Smooth muscle cell (in vitro differentiated cells): ENCODE measurements around the gene RBBP5. TPM values are rescaled to one million over a fixed set of nuclear protein-coding genes. Genes with fewer than 3 reads are reported as not detected.

Experiments used
- DNase-seq: peaks from one replicate; lab custom pipeline; 2025; ENCODE audit not compliant: unreplicated experiment; lab: John Stamatoyannopoulos, UW
- H2AFZ ChIP-seq: fragments of 200-600 bp; sonication (generic); 2 replicates; pipeline ENCODE4 v1.6.0; 2016; ENCODE audit warnings: antibody characterized with exemption, low read depth, mild to moderate bottlenecking
- H3F3A ChIP-seq: fragments of 200-600 bp; sonication (generic); 2 replicates; pipeline ENCODE4 v1.6.0; 2017; ENCODE audit warnings: antibody characterized with exemption, low read depth
- H3K27ac ChIP-seq: fragments of 200-600 bp; sonication (generic); 2 replicates; pipeline ENCODE4 v1.5.1; 2016; ENCODE audit warnings: low read depth, mild to moderate bottlenecking
- H3K27me3 ChIP-seq: fragments of 200-600 bp; sonication (generic); 2 replicates; pipeline ENCODE4 v1.6.1; 2016; ENCODE audit warnings: low read depth, mild to moderate bottlenecking
- H3K36me3 ChIP-seq: fragments of 200-600 bp; sonication (generic); 2 replicates; pipeline ENCODE4 v1.5.1; 2016; ENCODE audit warnings: low read depth
- H3K4me1 ChIP-seq: fragments of 200-600 bp; sonication (generic); 2 replicates; pipeline ENCODE4 v1.5.1; 2016; ENCODE audit warnings: low read depth
- H3K4me2 ChIP-seq: fragments of 200-600 bp; sonication (generic); 2 replicates; pipeline ENCODE4 v1.6.0; 2016; ENCODE audit warnings: mild to moderate bottlenecking
- H3K4me3 ChIP-seq: fragments of 200-600 bp; sonication (generic); 2 replicates; pipeline ENCODE4 v1.5.1; 2016; ENCODE audit warnings: mild to moderate bottlenecking
- H3K79me2 ChIP-seq: fragments of 200-600 bp; sonication (generic); 2 replicates; pipeline ENCODE4 v1.6.0; 2016; ENCODE audit warnings: low read depth, mild to moderate bottlenecking
- H3K9ac ChIP-seq: fragments of 200-600 bp; sonication (generic); 2 replicates; pipeline ENCODE4 v1.6.0; 2016; ENCODE audit warnings: low read depth
- H3K9me3 ChIP-seq: fragments of 200-600 bp; sonication (generic); replicated peaks from 2 replicates; pipeline ENCODE4 v1.5.1; 2016; ENCODE audit warnings: low read depth
- H4K20me1 ChIP-seq: fragments of 200-600 bp; sonication (generic); 2 replicates; pipeline ENCODE4 v1.6.0; 2016; ENCODE audit warnings: low read depth
- WGBS: methylation state at CpG from one replicate; pipeline ENCODE4 v1.1.7; 2016; ENCODE audit warnings: low lambda C conversion rate; 5-methylcytosine and 5-hydroxymethylcytosine counted together
- polyA plus RNA-seq: library from polyadenylated mRNA; unstranded; fragments of >200 nt; fragmentation: Nextera tagmentation; extraction: Ambion mirVana; gene quantifications from 2 replicates; pipeline ENCODE4 v1.2.1, GENCODE V29; 2016
- total RNA-seq: library from RNA; depleted of rRNA; stranded (reverse); fragments of >200 nt; gene quantifications from 2 replicates; pipeline ENCODE4 v1.2.3, GENCODE V29; 2014
- TF ChIP-seq, protein P1 (sequence below): fragments of 200-600 bp; sonication (generic); IDR thresholded peaks from 2 replicates; pipeline ENCODE4 v1.5.1; 2017; ENCODE audit warnings: borderline replicate concordance, mild to moderate bottlenecking, antibody characterized with exemption; ENCODE audit not compliant: insufficient read depth, poor library complexity, severe bottlenecking

The RBBP5 gene
- total and polyA plus RNA-seq, 2 experiments from 2014 or later: 12.8 to 18.8 TPM

DNA sequence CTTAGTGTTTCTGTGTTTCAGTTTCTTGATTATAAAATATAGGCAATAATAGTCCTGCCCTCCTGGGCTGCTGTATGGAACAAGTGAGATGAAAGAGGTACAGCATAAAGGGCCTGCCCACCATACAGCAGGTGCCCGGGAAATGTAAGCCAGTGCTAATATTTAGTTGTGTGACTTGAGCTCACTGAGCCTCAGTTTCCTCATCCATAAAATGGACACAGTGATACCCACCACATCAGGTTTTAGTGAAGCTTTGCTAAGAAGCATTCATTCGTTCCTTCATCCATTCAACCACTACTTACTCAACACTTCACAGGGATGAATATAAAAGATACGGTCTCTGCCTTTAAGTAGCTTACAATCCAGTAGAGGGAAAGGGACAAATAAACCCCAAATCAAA lies 58.9 kb downstream of the RBBP5 start:
- H3K27ac ChIP-seq: no peak overlapping the region
- H3K9ac ChIP-seq: no peak overlapping the region
- no peaks in the 10 kb centered on the region for H3K36me3 ChIP-seq
- H4K20me1 ChIP-seq: no peaks in the 10 kb centered on the region
- H3K4me3 ChIP-seq: no peak overlapping the region
- H3K79me2 ChIP-seq: no peaks in the 10 kb centered on the region
- no peaks in the 10 kb centered on the region for H3K9me3 ChIP-seq
- no peaks in the 10 kb centered on the region for H3K27me3 ChIP-seq
- TF ChIP-seq, protein P1, sequence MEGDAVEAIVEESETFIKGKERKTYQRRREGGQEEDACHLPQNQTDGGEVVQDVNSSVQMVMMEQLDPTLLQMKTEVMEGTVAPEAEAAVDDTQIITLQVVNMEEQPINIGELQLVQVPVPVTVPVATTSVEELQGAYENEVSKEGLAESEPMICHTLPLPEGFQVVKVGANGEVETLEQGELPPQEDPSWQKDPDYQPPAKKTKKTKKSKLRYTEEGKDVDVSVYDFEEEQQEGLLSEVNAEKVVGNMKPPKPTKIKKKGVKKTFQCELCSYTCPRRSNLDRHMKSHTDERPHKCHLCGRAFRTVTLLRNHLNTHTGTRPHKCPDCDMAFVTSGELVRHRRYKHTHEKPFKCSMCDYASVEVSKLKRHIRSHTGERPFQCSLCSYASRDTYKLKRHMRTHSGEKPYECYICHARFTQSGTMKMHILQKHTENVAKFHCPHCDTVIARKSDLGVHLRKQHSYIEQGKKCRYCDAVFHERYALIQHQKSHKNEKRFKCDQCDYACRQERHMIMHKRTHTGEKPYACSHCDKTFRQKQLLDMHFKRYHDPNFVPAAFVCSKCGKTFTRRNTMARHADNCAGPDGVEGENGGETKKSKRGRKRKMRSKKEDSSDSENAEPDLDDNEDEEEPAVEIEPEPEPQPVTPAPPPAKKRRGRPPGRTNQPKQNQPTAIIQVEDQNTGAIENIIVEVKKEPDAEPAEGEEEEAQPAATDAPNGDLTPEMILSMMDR: no peak
- H3F3A ChIP-seq: no peaks in the 10 kb centered on the region
- WGBS: 89% methylated on average over 3 of the region's 3 CpGs
- no peak for DNase-seq
- H2AFZ ChIP-seq: no peak overlapping the region
- no peak overlapping the region for H3K4me2 ChIP-seq
- H3K4me1 ChIP-seq: no peaks in the 10 kb centered on the region

DNA sequence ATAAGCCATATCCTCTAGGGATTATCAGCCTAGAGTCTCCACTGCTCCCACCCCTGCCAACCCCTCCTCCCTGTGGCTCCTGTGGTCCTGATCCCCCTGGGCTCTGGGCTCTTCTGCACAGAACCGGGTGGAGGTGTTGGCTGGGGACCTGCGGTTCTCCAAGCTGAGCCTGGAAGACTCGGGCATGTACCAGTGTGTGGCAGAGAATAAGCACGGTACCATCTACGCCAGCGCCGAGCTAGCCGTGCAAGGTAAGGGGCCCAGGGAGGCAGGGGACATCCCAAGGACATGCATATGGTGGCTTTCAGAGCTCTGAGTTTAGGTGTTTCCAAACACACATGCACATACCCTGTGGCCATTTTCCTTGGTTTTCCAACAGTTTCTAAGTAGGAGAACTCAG lies 59.5 kb downstream of the RBBP5 start:
- no peaks in the 10 kb centered on the region for H3K36me3 ChIP-seq
- no peak overlapping the region for H2AFZ ChIP-seq
- 93% methylated on average over 8 of the region's 8 CpGs for WGBS
- no peaks in the 10 kb centered on the region for H4K20me1 ChIP-seq
- no peaks in the 10 kb centered on the region for H3K9me3 ChIP-seq
- H3K4me2 ChIP-seq: no peak overlapping the region
- TF ChIP-seq, protein P1: no peak
- no peak overlapping the region for H3K27ac ChIP-seq
- no peak overlapping the region for H3K9ac ChIP-seq
- H3K4me1 ChIP-seq: no peaks in the 10 kb centered on the region
- no peaks in the 10 kb centered on the region for H3K79me2 ChIP-seq
- no peaks in the 10 kb centered on the region for H3F3A ChIP-seq
- H3K27me3 ChIP-seq: no peaks in the 10 kb centered on the region
- no peak overlapping the region for H3K4me3 ChIP-seq
- no peak for DNase-seq

DNA sequence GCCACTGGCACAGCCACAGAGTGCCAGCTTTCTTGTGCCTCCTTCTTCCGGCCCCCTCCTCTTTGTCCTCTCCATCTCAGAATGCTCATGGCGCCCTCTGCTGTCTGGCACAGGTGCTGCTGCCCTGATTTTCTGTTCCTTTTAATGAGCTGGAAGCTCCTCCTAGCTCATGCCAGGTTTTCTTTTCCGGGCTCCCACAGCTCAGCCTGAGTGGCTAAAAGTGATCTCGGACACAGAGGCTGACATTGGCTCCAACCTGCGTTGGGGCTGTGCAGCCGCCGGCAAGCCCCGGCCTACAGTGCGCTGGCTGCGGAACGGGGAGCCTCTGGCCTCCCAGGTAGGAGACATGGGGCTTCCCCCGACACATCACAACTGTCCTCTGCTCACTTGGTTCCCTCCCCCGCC lies 60.1 kb downstream of the RBBP5 start:
- DNase-seq: peak; percentile 40
- H4K20me1 ChIP-seq: no peaks in the 10 kb centered on the region
- no peaks in the 10 kb centered on the region for H3K79me2 ChIP-seq
- H3K4me2 ChIP-seq: peak overlapping the region; percentile 69
- no peaks in the 10 kb centered on the region for H3K4me1 ChIP-seq
- no peaks in the 10 kb centered on the region for H3F3A ChIP-seq
- no peaks in the 10 kb centered on the region for H3K27me3 ChIP-seq
- no peak overlapping the region for H3K27ac ChIP-seq
- peak overlapping the region; percentile 60 for H2AFZ ChIP-seq
- H3K36me3 ChIP-seq: no peaks in the 10 kb centered on the region
- 34% methylated on average over 11 of the region's 13 CpGs for WGBS
- TF ChIP-seq, protein P1: peak; percentile 83
- no peak overlapping the region for H3K4me3 ChIP-seq
- no peaks in the 10 kb centered on the region for H3K9me3 ChIP-seq
- no peak overlapping the region for H3K9ac ChIP-seq

DNA sequence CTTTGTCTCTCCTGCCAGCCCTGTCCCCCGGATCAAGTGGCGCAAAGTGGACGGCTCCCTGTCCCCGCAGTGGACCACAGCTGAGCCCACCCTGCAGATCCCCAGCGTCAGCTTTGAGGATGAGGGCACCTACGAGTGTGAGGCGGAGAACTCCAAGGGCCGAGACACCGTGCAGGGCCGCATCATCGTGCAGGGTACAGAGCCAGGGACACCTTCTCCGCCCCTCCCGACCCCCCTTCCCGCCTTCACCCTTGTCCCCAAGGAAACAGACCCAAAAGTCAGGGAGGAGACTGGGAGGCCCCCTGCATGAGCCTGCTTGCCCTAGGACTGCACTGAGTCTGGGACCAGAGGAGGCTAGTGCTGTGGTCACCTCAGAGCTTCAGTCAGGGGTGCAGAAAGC lies 60.6 kb downstream of the RBBP5 start:
- 80% methylated on average over 14 of the region's 14 CpGs for WGBS
- Histone ChIP-seq H3K4me3 (no peak overlapping the region), H3K9ac (no peak overlapping the region), H3K4me2 (no peak overlapping the region), H3K27ac (no peak overlapping the region), H4K20me1 (no peaks in the 10 kb centered on the region), H3K9me3 (no peaks in the 10 kb centered on the region), H2AFZ (no peak overlapping the region), H3K4me1 (no peaks in the 10 kb centered on the region), H3F3A (no peaks in the 10 kb centered on the region), H3K36me3 (no peaks in the 10 kb centered on the region), H3K79me2 (no peaks in the 10 kb centered on the region), H3K27me3 (no peaks in the 10 kb centered on the region)
- TF ChIP-seq, protein P1: no peak
- no peak for DNase-seq
